COR-L47 (cell line): ENCODE data around the gene HCK.
"Not testable (repeated sequence)": the region's sequence is repeated elsewhere in the genome, so short reads cannot be mapped to it uniquely, and the experiment has no call there.

Source experiments
- DNase-seq: peaks from one replicate; lab custom pipeline; 2025; lab: John Stamatoyannopoulos, UW

Gene HCK

GRCh38 chr20:32028647-32029372 lies 23.2 kb upstream of the HCK start:
- no peak for DNase-seq

GRCh38 chr20:32029561-32029960 lies 22.5 kb upstream of the HCK start:
- no peak for DNase-seq

GRCh38 chr20:32031007-32031958 lies 20.8 kb upstream of the HCK start:
- DNase-seq = peak; percentile 59

GRCh38 chr20:32033316-32033715 lies 18.7 kb upstream of the HCK start:
- no peak for DNase-seq

GRCh38 chr20:32033721-32034120 lies 18.3 kb upstream of the HCK start:
- DNase-seq = not testable (repeated sequence)

GRCh38 chr20:32034581-32035425 lies 17.2 kb upstream of the HCK start:
- DNase-seq = no peak

- DNase-seq = no peak
Observed at GRCh38 chr20:32035426-32035779, 16.6 kb upstream of the HCK start.

GRCh38 chr20:32036252-32036651 lies 15.8 kb upstream of the HCK start:
- no peak for DNase-seq

GRCh38 chr20:32036716-32037485 lies 15.1 kb upstream of the HCK start:
- DNase-seq = no peak

GRCh38 chr20:32037929-32038328 lies 14.1 kb upstream of the HCK start:
- no peak for DNase-seq

- DNase-seq = no peak
Observed at GRCh38 chr20:32040142-32040953, 11.7 kb upstream of the HCK start.

GRCh38 chr20:32045999-32046398 lies 6.0 kb upstream of the HCK start:
- no peak for DNase-seq

- no peak for DNase-seq
Observed at GRCh38 chr20:32050324-32050841, 1.7 kb upstream of the HCK start.

GRCh38 chr20:32050851-32051556 lies 1.0 kb upstream of the HCK start:
- no peak for DNase-seq

- no peak for DNase-seq
Observed at GRCh38 chr20:32051720-32052089, 337 bp upstream of the HCK start.

GRCh38 chr20:32052778-32053362 lies 828 bp downstream of the HCK start:
- no peak for DNase-seq

GRCh38 chr20:32053648-32054047 lies 1.6 kb downstream of the HCK start:
- DNase-seq = no peak

GRCh38 chr20:32056708-32057483 lies 4.9 kb downstream of the HCK start:
- no peak for DNase-seq
